KBM-7 (cell line): Measurements from ENCODE around the gene CACNG7.
"Not testable (repeated sequence)": the region's sequence is repeated elsewhere in the genome, so short reads cannot be mapped to it uniquely, and the experiment has no call there.

ENCODE experiments used
- DNase-seq: peaks from one replicate; pipeline ENCODE4 v3.0.0-alpha.2; 2015
- in situ Hi-C: fragments of 300-500 bp; cut with MboI; formaldehyde crosslinking; loops from 2 replicates; pipeline ENCODE4 v1.14.3; 2020; ENCODE audit warnings: low sequenced_read_pairs, low pct_unique_long_range_greater_than_20kb, mixed read lengths

Gene CACNG7

GRCh38 chr19:53908935-53909415 is at the start of gene CACNG7:
CACNG7 (plus strand) TSS chr19:53909278; CDS start chr19:53912832, 3,554 bp downstream.
- in situ Hi-C loops: no loop called here
- DNase-seq: no peak

DNA sequence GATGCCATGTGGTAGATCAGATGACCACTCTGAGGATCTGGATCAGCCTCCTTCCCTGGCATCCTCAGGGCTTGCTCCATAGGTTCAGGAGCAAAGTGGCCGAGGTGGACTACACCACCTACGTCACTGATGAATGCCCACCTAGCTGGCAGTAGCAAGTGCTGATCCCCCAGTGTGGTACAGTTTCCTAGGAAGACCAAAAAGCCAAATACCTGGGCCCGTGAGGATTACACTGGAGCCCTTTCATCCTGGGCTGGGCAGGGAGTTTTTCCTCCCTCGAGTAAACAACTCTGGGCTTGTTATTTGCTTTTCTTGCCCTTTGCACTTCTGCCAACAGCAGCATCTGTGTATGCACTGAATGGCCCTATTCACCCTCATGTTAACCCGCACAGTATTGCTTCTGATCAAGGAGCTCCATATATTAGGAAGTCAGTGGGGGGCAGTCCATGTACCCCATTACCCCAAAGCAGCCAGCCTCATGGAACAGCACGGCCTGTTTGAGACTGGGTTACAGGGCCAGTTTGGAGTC is 44.7 kb upstream of the CACNG7 start:
- DNase-seq: no peak
- in situ Hi-C loops: no loop called here

- in situ Hi-C loops: no loop called here
These were observed 43.6 kb upstream of the CACNG7 start for GRCh38 chr19:53865523-53865917.

DNA sequence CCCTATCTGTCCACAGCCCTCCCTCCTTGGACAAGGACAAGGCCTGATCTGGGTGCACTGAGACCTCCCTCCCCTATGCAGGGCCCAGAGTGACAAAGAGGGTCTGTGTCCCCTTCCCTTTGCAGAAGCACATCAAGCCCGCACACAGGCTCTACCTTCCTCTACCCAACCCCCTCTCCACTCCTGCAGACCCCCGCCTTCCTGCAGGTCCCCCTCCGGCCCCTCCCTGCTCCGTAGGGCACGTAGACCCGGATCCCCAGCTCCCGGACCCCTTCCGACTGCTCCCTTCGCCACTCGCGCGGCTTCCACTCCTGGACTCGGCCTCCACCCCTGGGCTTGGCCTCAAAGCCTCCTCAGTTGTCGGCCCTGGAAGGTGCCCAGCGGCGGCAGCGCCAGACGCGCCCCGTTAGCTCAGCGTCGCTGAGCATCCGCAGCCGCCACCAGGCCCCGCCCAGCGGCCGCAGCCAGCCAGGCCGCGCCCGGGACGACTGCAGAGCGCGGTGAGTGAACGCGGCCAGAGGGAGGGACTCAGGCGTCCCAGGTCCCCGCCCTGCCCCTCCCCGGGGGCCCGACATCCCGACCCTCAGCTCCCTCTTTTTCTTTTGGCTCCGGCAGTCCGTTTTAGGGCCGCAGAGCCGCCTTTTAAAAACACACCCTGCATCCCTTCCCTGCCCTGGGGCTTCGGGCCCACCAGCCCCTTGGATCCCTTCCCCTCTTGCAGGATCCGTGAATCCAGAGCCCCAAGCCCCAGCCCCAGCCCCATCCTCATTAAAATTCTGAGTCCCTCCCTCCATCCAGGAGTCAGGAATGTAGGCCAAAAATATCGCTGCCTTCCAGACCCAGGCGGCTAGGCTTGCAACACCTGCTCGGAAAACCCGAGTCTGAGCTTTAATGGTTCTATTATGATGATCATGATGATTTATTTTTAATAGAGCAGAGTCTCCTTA is 42.9 kb upstream of the CACNG7 start:
- in situ Hi-C loops: no loop called here
- no peak for DNase-seq

More at GRCh38 chr19:53865523-53865917, 43.6 kb upstream of the CACNG7 start:
- no peak for DNase-seq

- in situ Hi-C loops: no loop called here
- DNase-seq: no peak
These were observed 42.2 kb upstream of the CACNG7 start for GRCh38 chr19:53866865-53867224.

GRCh38 chr19:53867225-53868090 is 41.6 kb upstream of the CACNG7 start, which contains the start of gene MYADM:
MYADM (plus strand) TSS chr19:53867883; CDS start chr19:53873530, 5,647 bp downstream.
- in situ Hi-C loops: no loop called here
- DNase-seq: peak; percentile 99

DNA sequence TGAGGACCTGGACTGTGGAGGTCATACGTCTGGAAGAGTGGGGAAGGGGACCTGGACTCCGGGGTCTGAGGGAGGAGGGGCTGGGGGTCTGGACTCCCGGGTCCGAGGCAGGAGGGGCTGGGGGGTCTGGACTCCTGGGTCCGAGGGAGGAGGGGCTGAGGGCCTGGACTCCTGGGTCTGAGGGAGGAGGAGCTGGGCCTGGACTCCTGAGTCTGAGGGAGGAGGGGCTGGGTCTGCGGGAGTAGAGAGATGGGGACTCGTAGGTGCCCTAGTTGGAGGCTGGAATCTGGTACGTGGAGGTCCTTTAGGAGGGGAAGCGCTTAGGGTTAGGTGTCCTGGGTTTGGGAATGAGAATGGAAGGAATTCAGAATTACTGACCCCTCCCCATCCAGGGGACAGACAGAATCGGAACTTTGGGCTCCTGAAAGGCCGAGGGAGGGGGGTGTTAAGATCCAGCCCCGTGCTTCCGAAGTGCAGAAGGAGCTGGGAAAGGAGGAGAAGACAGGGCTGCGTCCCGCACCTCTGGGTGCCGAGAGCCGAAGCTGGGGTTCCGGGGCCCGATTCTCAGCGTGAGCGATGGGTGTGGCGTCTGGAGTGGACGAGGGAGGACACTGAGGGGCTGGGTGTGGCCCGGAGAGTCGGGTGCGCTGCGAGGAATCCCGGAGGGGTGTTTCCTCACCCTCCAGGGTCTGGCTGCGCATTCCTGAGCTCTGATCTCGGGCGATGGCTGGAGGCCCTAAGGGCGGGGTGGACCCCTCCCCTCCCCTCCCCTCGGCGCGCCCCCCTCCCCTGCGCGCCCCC is 40.8 kb upstream of the CACNG7 start:
- in situ Hi-C loops: no loop called here
- no peak for DNase-seq

GRCh38 chr19:53868892-53869804 is 39.9 kb upstream of the CACNG7 start:
- peak; percentile 87 for DNase-seq

GRCh38 chr19:53869805-53870484 is 39.1 kb upstream of the CACNG7 start:
- in situ Hi-C loops, DNase-seq: not testable (repeated sequence)

More at GRCh38 chr19:53868892-53869804, 39.9 kb upstream of the CACNG7 start:
- in situ Hi-C loops: no loop called here

- peak; percentile 79 for DNase-seq
- in situ Hi-C loops: no loop called here
These were observed 38.6 kb upstream of the CACNG7 start for GRCh38 chr19:53870485-53870844.

- peak; percentile 51 for DNase-seq
- in situ Hi-C loops: no loop called here
These were observed 37.6 kb upstream of the CACNG7 start for GRCh38 chr19:53871454-53871853.

GRCh38 chr19:53872762-53873161 is 36.3 kb upstream of the CACNG7 start:
- DNase-seq: no peak
- in situ Hi-C loops: no loop called here

DNA sequence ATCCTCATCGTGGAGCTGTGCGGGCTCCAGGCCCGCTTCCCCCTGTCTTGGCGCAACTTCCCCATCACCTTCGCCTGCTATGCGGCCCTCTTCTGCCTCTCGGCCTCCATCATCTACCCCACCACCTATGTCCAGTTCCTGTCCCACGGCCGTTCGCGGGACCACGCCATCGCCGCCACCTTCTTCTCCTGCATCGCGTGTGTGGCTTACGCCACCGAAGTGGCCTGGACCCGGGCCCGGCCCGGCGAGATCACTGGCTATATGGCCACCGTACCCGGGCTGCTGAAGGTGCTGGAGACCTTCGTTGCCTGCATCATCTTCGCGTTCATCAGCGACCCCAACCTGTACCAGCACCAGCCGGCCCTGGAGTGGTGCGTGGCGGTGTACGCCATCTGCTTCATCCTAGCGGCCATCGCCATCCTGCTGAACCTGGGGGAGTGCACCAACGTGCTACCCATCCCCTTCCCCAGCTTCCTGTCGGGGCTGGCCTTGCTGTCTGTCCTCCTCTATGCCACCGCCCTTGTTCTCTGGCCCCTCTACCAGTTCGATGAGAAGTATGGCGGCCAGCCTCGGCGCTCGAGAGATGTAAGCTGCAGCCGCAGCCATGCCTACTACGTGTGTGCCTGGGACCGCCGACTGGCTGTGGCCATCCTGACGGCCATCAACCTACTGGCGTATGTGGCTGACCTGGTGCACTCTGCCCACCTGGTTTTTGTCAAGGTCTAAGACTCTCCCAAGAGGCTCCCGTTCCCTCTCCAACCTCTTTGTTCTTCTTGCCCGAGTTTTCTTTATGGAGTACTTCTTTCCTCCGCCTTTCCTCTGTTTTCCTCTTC is 35.1 kb upstream of the CACNG7 start:
- DNase-seq: no peak
- in situ Hi-C loops: no loop called here

DNA sequence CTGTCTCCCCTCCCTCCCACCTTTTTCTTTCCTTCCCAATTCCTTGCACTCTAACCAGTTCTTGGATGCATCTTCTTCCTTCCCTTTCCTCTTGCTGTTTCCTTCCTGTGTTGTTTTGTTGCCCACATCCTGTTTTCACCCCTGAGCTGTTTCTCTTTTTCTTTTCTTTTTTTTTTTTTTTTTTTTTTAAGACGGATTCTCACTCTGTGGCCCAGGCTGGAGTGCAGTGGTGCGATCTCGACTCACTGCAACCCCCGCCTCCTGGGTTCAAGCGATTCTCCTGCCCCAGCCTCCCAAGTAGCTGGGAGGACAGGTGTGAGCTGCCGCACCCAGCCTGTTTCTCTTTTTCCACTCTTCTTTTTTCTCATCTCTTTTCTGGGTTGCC is 34.5 kb upstream of the CACNG7 start:
- in situ Hi-C loops: no loop called here
- no peak for DNase-seq

DNA sequence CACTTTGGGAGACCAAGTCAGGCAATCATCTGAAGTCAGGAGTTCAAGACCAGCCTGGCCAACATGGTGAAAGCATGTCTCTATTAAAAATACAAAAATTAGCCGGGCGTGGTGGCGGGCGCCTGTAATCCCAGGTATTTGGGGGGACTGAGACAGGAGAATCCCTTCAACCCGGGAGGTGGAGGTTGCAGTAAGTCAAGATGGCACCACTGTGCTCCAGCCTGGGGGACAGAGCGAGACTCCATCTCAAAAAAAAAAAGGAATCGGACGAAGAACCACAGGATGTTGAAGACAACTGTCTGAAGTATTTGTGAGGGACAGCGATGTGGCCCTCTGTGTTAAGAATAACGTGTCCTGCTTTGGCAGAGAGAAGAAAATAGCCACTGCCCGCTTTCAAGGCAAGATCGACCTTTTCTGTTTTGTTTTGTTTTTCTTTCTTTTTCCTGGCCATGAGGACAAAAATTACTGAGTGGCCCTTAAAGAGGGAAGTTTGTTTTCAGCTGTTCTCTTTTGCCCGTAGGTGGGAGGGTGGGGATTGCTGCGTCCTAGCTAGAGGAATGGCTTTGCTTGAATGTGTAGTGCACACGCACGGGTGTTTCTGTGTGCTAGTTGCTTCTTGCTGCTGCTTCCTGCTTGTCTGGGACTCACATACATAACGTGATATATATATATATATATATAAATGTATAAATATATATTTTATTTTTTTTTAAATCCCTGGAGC is 33.3 kb upstream of the CACNG7 start:
- no peak for DNase-seq
- in situ Hi-C loops: no loop called here

DNA sequence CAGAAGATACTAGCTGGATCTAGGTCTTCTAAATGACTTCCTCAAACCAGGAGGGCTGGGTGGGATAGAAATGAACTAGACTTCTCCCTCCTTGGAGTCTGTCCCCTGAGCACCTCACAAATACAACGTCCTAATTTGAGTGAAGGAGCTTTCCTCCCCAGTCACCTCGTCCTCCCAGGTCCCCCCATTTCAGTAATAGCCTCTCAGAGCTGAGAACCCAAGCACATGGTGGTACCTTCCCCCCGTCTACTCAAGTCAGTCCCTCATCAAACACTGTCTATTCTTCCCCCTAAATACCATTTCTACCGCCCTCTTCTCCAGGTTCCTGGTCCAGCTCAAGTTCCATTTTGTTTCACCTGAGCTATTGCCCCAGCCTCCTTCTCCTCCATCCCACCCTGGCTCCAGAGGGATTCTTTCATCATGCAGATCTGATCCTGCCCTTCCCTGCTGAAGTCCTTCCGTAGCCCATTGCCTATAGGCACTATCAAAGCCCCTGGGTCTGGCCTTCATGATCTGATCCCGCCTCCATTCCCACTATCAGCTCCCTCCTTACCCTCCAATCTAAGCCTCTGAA is 32.3 kb upstream of the CACNG7 start:
- DNase-seq: no peak
- in situ Hi-C loops: no loop called here
